Suprapubic skin (tissue), 4 donors: ENCODE measurements around the gene TMEM225B. TPM values are rescaled to one million over a fixed set of nuclear protein-coding genes. Genes with fewer than 3 reads are reported as not detected.
"Not testable (repeated sequence)": the region's sequence is repeated elsewhere in the genome, so short reads cannot be mapped to it uniquely, and the experiment has no call there.

Experiments used
- DNase-seq, 2 donors: peaks; one replicate each; pipeline ENCODE4 v3.0.0-alpha.2; 2019; ENCODE audit warnings: low spot score in 2 of 2
- H3K27ac ChIP-seq: fragments of 200-600 bp; sonication (generic); one replicate; pipeline ENCODE4 v1.5.1; 2019
- H3K27me3 ChIP-seq: fragments of 200-600 bp; sonication (generic); one replicate; pipeline ENCODE4 v1.5.1; 2019
- H3K36me3 ChIP-seq: fragments of 200-600 bp; sonication (generic); one replicate; pipeline ENCODE4 v1.5.1; 2019
- H3K4me1 ChIP-seq: fragments of 200-600 bp; sonication (generic); one replicate; pipeline ENCODE4 v1.5.1; 2019
- H3K4me3 ChIP-seq: fragments of 200-600 bp; sonication (generic); one replicate; pipeline ENCODE4 v1.5.1; 2019; ENCODE audit warnings: mild to moderate bottlenecking
- H3K9me3 ChIP-seq: fragments of 200-600 bp; sonication (generic); one replicate; pipeline ENCODE4 v1.5.1; 2019
- EP300 ChIP-seq: sonication (generic); formaldehyde crosslinking; IDR thresholded peaks from one replicate; pipeline ENCODE4 v1.6.1; 2017; ENCODE audit warnings: antibody characterized with exemption
- POLR2A ChIP-seq, 2 donors: fragments of 450-650 bp; IDR thresholded peaks; one replicate each; pipeline ENCODE4 v1.6.1; 2017; ENCODE audit warnings: antibody characterized with exemption in 2 of 2, mild to moderate bottlenecking in 2 of 2, moderate library complexity in 2 of 2
- POLR2AphosphoS5 ChIP-seq, 3 donors: sonication (generic); formaldehyde crosslinking; IDR thresholded peaks; one replicate each; pipeline ENCODE4 v1.6.1; 2017; ENCODE audit warnings: antibody characterized with exemption in 3 of 3
- WGBS: methylation state at CpG from one replicate; pipeline ENCODE4 v1.1.5; 2018; 5-methylcytosine and 5-hydroxymethylcytosine counted together
- total RNA-seq, 4 donors: library from RNA; depleted of rRNA; stranded (reverse); fragments of >200 nt; gene quantifications; one replicate each; pipeline ENCODE4 v1.1.0, GENCODE V29; 2016
- TF ChIP-seq, protein P1 (sequence below), 2 donors: fragments of 200-600 bp in 1 of 2; fragments of 450-650 bp in 1 of 2; sonication (generic) in 1 of 2; IDR thresholded peaks; one replicate each; pipeline ENCODE4 v1.5.1; 2016 to 2019; ENCODE audit warnings: antibody characterized with exemption in 2 of 2, mild to moderate bottlenecking in 1 of 2, moderate library complexity in 1 of 2

Gene TMEM225B, protein sequence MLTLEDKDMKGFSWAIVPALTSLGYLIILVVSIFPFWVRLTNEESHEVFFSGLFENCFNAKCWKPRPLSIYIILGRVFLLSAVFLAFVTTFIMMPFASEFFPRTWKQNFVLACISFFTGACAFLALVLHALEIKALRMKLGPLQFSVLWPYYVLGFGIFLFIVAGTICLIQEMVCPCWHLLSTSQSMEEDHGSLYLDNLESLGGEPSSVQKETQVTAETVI
- 1 to 10 TPM; 1.4 to 6.8 (median 2.1) TPM for total RNA-seq

DNA sequence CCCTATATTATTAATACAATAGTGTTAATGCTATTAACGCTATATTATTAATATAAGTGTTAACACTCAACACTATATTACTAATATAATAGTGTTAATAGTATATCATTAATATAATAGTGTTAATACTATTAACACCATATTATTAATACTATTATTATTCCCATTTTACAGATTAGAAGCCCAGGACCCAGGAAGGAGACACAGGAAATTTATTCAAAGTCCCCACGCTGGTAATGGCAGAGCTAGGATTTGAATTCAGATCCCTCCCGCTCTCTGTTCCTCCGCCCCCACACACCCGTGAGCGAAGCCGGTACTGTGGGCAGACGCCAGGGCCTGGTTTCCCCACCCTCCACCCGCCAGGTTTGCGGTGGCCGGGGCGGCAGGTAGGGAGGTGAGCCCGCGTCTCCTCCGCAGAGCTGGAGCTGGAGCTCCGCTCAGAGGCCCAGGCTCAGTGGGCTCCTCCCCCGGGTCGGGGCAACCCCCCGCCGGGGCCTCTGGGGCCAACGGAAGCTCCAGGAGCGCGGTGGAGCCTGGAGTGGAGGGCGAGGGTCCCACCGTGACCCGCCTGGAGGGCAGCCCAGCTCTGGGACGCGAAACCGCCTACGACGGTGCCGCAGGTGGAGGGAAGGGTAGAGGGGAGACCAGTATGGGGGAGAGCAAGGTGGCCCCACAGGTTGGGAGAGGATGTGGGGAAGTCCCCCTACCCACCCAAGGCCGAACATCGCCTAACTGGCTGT is at the start of gene TMEM225B:
Gene TMEM225B (plus strand): TSS at position 506 of the 740 bp plus-strand sequence. CDS start 6,122 bp downstream, outside the sequence.
- 74% methylated on average over 24 of the region's 34 CpGs for WGBS
- H3K27ac ChIP-seq, result no peak within 1 kb of the TSS
- H3K36me3 ChIP-seq, result no peaks in the 10 kb centered on the region
- H3K4me1 ChIP-seq, result no peaks in the 10 kb centered on the region
- H3K27me3 ChIP-seq, result no peaks in the 10 kb centered on the region
- H3K4me3 ChIP-seq, result no peak within 1 kb of the TSS
- H3K9me3 ChIP-seq, result no peaks in the 10 kb centered on the region
- no peak for TF ChIP-seq POLR2A (IDR thresholded peaks at IDR 0.05)
- TF ChIP-seq POLR2AphosphoS5 (IDR thresholded peaks at IDR 0.05), result no peak
- TF ChIP-seq, protein P1, sequence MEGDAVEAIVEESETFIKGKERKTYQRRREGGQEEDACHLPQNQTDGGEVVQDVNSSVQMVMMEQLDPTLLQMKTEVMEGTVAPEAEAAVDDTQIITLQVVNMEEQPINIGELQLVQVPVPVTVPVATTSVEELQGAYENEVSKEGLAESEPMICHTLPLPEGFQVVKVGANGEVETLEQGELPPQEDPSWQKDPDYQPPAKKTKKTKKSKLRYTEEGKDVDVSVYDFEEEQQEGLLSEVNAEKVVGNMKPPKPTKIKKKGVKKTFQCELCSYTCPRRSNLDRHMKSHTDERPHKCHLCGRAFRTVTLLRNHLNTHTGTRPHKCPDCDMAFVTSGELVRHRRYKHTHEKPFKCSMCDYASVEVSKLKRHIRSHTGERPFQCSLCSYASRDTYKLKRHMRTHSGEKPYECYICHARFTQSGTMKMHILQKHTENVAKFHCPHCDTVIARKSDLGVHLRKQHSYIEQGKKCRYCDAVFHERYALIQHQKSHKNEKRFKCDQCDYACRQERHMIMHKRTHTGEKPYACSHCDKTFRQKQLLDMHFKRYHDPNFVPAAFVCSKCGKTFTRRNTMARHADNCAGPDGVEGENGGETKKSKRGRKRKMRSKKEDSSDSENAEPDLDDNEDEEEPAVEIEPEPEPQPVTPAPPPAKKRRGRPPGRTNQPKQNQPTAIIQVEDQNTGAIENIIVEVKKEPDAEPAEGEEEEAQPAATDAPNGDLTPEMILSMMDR (IDR thresholded peaks at IDR 0.05), result no peak
- no peak for TF ChIP-seq EP300
- DNase-seq, result no peak

DNA sequence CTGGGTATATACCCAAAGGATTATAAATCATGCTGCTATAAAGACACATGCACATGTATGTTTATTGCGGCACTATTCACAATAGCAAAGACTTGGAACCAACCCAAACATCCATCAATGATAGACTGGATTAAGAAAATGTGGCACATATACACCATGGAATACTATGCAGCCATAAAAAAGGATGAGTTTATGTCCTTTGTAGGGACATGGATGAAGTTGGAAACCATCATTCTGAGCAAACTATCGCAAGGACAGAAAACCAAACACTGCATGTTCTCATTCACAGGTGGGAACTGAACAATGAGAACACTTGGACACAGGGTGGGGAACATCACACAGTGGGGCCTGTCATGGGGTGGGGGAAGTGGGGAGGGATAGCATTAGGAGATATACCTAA is 48.5 kb upstream of the TMEM225B start:
- not testable (repeated sequence) for H3K4me3 ChIP-seq, H3K27ac ChIP-seq, DNase-seq, H3K9me3 ChIP-seq, H3K27me3 ChIP-seq
- peaks cover 14% of the 10 kb centered on the region for H3K36me3 ChIP-seq
- 100% methylated on average over 2 of the region's 2 CpGs for WGBS
- H3K4me1 ChIP-seq, result peaks cover 18% of the 10 kb centered on the region

DNA sequence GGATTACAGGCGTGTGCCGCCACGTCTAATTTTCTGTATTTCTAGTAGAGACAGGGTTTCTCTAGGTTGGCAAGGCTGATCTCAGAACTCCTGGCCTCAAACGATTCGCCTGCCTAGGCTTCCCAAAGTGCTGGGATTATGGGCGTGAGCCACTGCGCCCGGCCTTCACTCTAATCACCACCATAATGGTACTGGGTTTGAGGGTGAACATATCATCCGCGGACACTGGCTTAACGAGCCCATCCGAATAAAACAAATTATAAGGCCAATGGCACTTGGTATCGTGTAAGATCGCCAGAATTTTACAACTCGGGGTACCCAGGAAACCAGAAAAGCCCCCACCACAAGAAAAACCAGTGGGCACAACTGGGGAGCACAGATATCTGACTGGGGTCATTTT is 46.7 kb upstream of the TMEM225B start:
- Histone ChIP-seq H3K4me1 (peaks cover 18% of the 10 kb centered on the region), H3K4me3 (peak overlapping the region; percentile 98), H3K27ac (peak overlapping the region; percentile 88), H3K9me3 (no peaks in the 10 kb centered on the region), H3K36me3 (peaks cover 14% of the 10 kb centered on the region), H3K27me3 (no peaks in the 10 kb centered on the region)
- DNase-seq, result no peak
- TF ChIP-seq EP300, result no peak
- TF ChIP-seq POLR2AphosphoS5 (IDR thresholded peaks at IDR 0.05), result no peak
- no peak for TF ChIP-seq POLR2A (IDR thresholded peaks at IDR 0.05)
- TF ChIP-seq, protein P1 (IDR thresholded peaks at IDR 0.05), result no peak
- WGBS, result 18% methylated on average over 9 of the region's 15 CpGs

DNA sequence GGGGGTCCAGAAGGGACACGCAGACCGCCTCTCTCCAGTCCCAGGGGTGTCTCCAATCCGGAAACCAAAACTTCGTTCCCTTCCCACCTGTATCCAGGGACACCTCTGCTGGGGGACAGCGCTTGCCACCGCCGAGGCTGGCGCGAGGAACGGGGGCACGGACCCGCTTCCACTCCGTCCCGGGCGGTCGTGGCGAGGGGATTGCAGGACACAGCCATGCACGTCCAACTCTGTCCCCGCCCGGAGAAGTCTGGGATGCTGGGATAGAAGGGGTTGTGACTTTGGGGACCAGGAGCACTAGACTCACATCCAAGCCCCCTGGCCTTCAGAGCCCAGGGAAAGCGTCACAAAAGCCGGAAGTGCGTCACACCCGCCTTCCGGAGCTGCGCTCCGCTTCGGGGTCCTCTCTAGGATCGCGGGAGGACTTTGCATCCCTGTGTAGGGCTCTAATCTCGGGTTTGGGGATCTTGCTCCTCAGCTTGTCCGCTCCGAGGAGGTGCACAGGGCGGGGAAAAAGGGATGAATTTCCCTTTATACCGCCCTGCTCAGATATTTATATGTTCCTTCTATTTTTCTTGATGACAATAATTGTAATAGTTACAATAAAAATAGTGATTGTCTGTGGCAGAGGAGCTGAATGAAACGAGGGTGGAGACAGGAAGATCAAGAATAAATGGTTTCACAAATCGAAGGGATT is 46.2 kb upstream of the TMEM225B start, which contains the start of gene FAM200A:
Gene FAM200A (minus strand): TSS at position 348 of the 697 bp plus-strand sequence. CDS start 3,707 bp downstream, outside the sequence.
- H3K27me3 ChIP-seq, result no peaks in the 10 kb centered on the region
- peaks cover 14% of the 10 kb centered on the region for H3K36me3 ChIP-seq
- H3K4me3 ChIP-seq, result peak within 1 kb of the TSS; percentile 98
- TF ChIP-seq, protein P1 (IDR thresholded peaks at IDR 0.05), result no peak
- TF ChIP-seq POLR2AphosphoS5 (IDR thresholded peaks at IDR 0.05), result peak in 2 of 3 donors; percentile 57 to 85
- TF ChIP-seq EP300, result no peak
- peak in 1 of 2 donors; percentile 89 for TF ChIP-seq POLR2A (IDR thresholded peaks at IDR 0.05)
- 0% methylated on average over 9 of the region's 37 CpGs for WGBS
- H3K9me3 ChIP-seq, result no peaks in the 10 kb centered on the region
- H3K4me1 ChIP-seq, result peaks cover 18% of the 10 kb centered on the region
- peak; percentile 87 to 89 for DNase-seq
- peak within 1 kb of the TSS; percentile 88 for H3K27ac ChIP-seq

DNA sequence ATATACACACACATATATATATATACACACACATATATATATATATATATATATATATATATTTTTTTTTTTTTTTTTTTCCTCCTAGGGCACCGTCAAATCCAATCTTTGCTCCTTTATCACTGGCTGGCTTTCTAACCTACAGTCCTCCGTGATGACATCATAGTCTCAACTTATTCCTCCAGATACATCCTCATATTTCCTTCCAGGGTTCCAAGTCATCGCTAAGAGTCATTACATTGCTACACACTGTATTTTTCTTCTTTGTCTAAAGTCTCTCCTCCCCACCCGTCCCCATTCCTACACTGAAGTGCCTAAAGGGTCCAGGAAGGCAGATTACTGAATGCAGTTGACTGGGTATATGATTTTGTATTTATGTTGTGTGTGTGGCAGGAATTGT is 45.0 kb upstream of the TMEM225B start:
- no peak overlapping the region for H3K4me3 ChIP-seq
- H3K27ac ChIP-seq, result no peak overlapping the region
- H3K27me3 ChIP-seq, result no peaks in the 10 kb centered on the region
- peaks cover 9% of the 10 kb centered on the region for H3K36me3 ChIP-seq
- 93% methylated on average over 4 of the region's 4 CpGs for WGBS
- no peaks in the 10 kb centered on the region for H3K9me3 ChIP-seq
- no peak for DNase-seq
- H3K4me1 ChIP-seq, result peaks cover 27% of the 10 kb centered on the region
- TF ChIP-seq POLR2A (IDR thresholded peaks at IDR 0.05) (no peak), POLR2AphosphoS5 (IDR thresholded peaks at IDR 0.05) (no peak), EP300 (no peak)
- TF ChIP-seq, protein P1 (IDR thresholded peaks at IDR 0.05), result no peak
